Measurements from ENCODE around the gene THAP4.

- TF ChIP-seq POLR2AphosphoS5 (IDR thresholded peaks at IDR 0.05; ENCODE audit: low read depth, low read length) (no peak), TAF1 (IDR thresholded peaks at IDR 0.05; ENCODE audit: borderline replicate concordance, insufficient read depth, low read length) (no peak), SIN3A (IDR thresholded peaks at IDR 0.05; ENCODE audit: borderline replicate concordance, insufficient read depth, low read length) (no peak), FOXP2 (optimal IDR thresholded peaks at IDR 0.05; ENCODE audit: borderline replicate concordance, extremely low read depth, extremely low read length, insufficient read depth) (no peak)
- TF ChIP-seq, protein P1, sequence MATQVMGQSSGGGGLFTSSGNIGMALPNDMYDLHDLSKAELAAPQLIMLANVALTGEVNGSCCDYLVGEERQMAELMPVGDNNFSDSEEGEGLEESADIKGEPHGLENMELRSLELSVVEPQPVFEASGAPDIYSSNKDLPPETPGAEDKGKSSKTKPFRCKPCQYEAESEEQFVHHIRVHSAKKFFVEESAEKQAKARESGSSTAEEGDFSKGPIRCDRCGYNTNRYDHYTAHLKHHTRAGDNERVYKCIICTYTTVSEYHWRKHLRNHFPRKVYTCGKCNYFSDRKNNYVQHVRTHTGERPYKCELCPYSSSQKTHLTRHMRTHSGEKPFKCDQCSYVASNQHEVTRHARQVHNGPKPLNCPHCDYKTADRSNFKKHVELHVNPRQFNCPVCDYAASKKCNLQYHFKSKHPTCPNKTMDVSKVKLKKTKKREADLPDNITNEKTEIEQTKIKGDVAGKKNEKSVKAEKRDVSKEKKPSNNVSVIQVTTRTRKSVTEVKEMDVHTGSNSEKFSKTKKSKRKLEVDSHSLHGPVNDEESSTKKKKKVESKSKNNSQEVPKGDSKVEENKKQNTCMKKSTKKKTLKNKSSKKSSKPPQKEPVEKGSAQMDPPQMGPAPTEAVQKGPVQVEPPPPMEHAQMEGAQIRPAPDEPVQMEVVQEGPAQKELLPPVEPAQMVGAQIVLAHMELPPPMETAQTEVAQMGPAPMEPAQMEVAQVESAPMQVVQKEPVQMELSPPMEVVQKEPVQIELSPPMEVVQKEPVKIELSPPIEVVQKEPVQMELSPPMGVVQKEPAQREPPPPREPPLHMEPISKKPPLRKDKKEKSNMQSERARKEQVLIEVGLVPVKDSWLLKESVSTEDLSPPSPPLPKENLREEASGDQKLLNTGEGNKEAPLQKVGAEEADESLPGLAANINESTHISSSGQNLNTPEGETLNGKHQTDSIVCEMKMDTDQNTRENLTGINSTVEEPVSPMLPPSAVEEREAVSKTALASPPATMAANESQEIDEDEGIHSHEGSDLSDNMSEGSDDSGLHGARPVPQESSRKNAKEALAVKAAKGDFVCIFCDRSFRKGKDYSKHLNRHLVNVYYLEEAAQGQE (IDR thresholded peaks at IDR 0.05; ENCODE audit: insufficient read depth in 1 of 2, low read depth in 2 of 2, low read length in 2 of 2) = no peak
Observed at GRCh38 chr2:241540771-241541561, 96.0 kb downstream of the THAP4 start.
